Lower lobe of right lung (tissue), 2 donors: ENCODE results near the gene EPHX1. TPM values are rescaled to one million over a fixed set of nuclear protein-coding genes. Genes with fewer than 3 reads are reported as not detected.
A peak's percentile ranks its signal among the peaks of the same experiment; 100 is the strongest.

ENCODE experiments used
- ATAC-seq, 2 donors: fragments of 200-7000 bp; cut with Tn5 transposase; one replicate each; pipeline ENCODE4 v1.9.1; 2020 to 2022; ENCODE audit warnings: mild to moderate bottlenecking in 2 of 2, moderate library complexity in 2 of 2
- DNase-seq: peaks from one replicate; pipeline ENCODE4 v3.0.0-alpha.2; 2020
- H3K27ac ChIP-seq: fragments of 200-600 bp; one replicate; pipeline ENCODE4 v1.8.0; 2022
- H3K27me3 ChIP-seq: fragments of 200-600 bp; one replicate; pipeline ENCODE4 v1.8.0; 2022; ENCODE audit warnings: low read depth
- H3K36me3 ChIP-seq: fragments of 200-600 bp; one replicate; pipeline ENCODE4 v1.8.0; 2022; ENCODE audit warnings: mild to moderate bottlenecking
- H3K4me1 ChIP-seq: fragments of 200-600 bp; one replicate; pipeline ENCODE4 v1.8.0; 2022
- H3K4me3 ChIP-seq: fragments of 200-600 bp; one replicate; pipeline ENCODE4 v1.8.0; 2022; ENCODE audit warnings: mild to moderate bottlenecking
- H3K9me3 ChIP-seq: fragments of 200-600 bp; one replicate; pipeline ENCODE4 v1.8.0; 2022
- CTCF ChIP-seq: fragments of 200-600 bp; IDR thresholded peaks from one replicate; pipeline ENCODE4 v1.8.0; 2022; ENCODE audit warnings: antibody characterized with exemption, mild to moderate bottlenecking
- intact Hi-C: fragments of 100-400 bp; cut with DNase I; formaldehyde crosslinking; loops from one replicate; pipeline ENCODE4 v1.11.0; 2022
- total RNA-seq: library from RNA; stranded (reverse); fragmentation: NEBNext Ultra II Directional; extraction: Animal tissue kit (Norgen Biotek cat#: 25700); gene quantifications from one replicate; pipeline ENCODE4 v1.2.1, GENCODE V29; 2021
- donor health status: DM: no; HTN: yes; CAD: no; lungs with severe emphysema.

Gene EPHX1
- total RNA-seq, 1 donor from 2014 or later = 233 TPM

- no peaks in the 10 kb centered on the region for H3K27me3 ChIP-seq
- DNase-seq (no peak), ATAC-seq (no peak)
- H3K4me1 ChIP-seq = peaks cover 38% of the 10 kb centered on the region
- no peak overlapping the region for H3K4me3 ChIP-seq
- H3K9me3 ChIP-seq = no peaks in the 10 kb centered on the region
- peak overlapping the region; percentile 63 for H3K27ac ChIP-seq
- H3K36me3 ChIP-seq = no peaks in the 10 kb centered on the region
- intact Hi-C loops = no loop called here
- TF ChIP-seq CTCF = no peak
These were observed 37.1 kb upstream of the EPHX1 start for GRCh38 chr1:225772848-225773247.

GRCh38 chr1:225774281-225775147 is 35.4 kb upstream of the EPHX1 start:
- ATAC-seq = no peak
- intact Hi-C loops = no loop called here
- no peak for DNase-seq
- Histone ChIP-seq H3K9me3 (no peaks in the 10 kb centered on the region), H3K36me3 (no peaks in the 10 kb centered on the region), H3K4me3 (no peak overlapping the region), H3K27me3 (no peaks in the 10 kb centered on the region), H3K4me1 (peaks cover 32% of the 10 kb centered on the region), H3K27ac (no peak overlapping the region)
- TF ChIP-seq CTCF = no peak

- no peaks in the 10 kb centered on the region for H3K9me3 ChIP-seq
- no peak for DNase-seq
- intact Hi-C loops = no loop called here
- H3K27me3 ChIP-seq = no peaks in the 10 kb centered on the region
- ATAC-seq = no peak
- peaks cover 49% of the 10 kb centered on the region for H3K4me1 ChIP-seq
- H3K4me3 ChIP-seq = no peak overlapping the region
- no peak for TF ChIP-seq CTCF
- H3K36me3 ChIP-seq = no peaks in the 10 kb centered on the region
- no peak overlapping the region for H3K27ac ChIP-seq
These were observed 33.6 kb upstream of the EPHX1 start for GRCh38 chr1:225776294-225776693.

- H3K36me3 ChIP-seq = peaks cover 3% of the 10 kb centered on the region
- peaks cover 52% of the 10 kb centered on the region for H3K4me1 ChIP-seq
- peak; percentile 0 for ATAC-seq
- intact Hi-C loops = no loop called here
- H3K4me3 ChIP-seq = peak overlapping the region; percentile 86
- H3K9me3 ChIP-seq = no peaks in the 10 kb centered on the region
- no peaks in the 10 kb centered on the region for H3K27me3 ChIP-seq
- H3K27ac ChIP-seq = peak overlapping the region; percentile 98
- TF ChIP-seq CTCF = no peak
- no peak for DNase-seq
These were observed 32.8 kb upstream of the EPHX1 start for GRCh38 chr1:225777058-225777582.

- Histone ChIP-seq H3K4me1 (peaks cover 51% of the 10 kb centered on the region), H3K27me3 (no peaks in the 10 kb centered on the region), H3K9me3 (no peaks in the 10 kb centered on the region), H3K4me3 (peak within 1 kb of the TSS; percentile 86), H3K27ac (peak within 1 kb of the TSS; percentile 98), H3K36me3 (peaks cover 7% of the 10 kb centered on the region)
- ATAC-seq (peak; percentile 100), DNase-seq (peak; percentile 99)
- TF ChIP-seq CTCF = peak; percentile 92
- intact Hi-C loops = no loop called here
These were observed 32.2 kb upstream of the EPHX1 start, which contains the start of gene SRP9 for GRCh38 chr1:225777583-225778336. SRP9 (plus strand) TSS chr1:225777826; CDS start chr1:225777941, 115 bp downstream.
